ENCODE measurements around the gene C2CD3.

Gene C2CD3

DNA sequence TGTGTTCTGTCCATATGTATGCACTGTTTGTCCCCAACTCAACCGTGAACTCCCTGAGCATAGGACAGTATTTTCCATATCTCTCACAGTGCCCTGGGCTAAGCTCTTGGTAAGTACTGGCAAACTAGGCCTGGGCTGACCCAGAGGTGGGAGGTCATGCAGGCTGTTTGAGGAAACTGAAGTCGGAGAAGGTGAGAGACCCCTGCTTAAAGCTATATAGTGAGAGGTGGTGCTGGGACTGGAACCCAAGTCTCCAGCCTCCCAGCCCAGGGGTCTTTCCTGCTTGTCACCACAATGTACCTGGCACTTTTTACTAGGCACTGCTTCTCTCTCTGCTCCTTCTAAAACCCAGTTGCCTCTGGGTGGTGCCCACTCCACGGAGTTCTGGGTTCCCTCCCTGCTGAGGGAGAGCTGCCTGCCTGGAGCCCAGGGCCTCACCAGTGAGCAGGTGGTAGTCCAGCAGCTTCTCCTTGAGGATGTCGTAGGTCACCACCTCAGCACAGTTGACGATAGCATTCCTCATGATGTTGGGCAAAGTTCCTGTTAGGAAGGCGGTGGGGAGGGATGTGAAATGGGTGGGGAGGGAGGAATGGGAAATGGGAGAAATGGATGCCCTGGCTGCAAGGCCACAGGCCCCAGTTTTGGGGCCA lies 166.6 kb downstream of the C2CD3 start:
- Histone ChIP-seq H3K36me3 (replicated peaks) (no peaks in the 10 kb centered on the region), H3K27me3 (replicated peaks) (no peaks in the 10 kb centered on the region), H3K27ac (no peak overlapping the region), H3K4me3 (ENCODE audit: low read depth, low read length) (no peak overlapping the region)
- in situ Hi-C loops (cut with HindIII; ENCODE audit: low pct_ligation_motif_present, low sequenced_read_pairs) = no loop called here
- DNase-seq = no peak
- TF ChIP-seq, protein P1, sequence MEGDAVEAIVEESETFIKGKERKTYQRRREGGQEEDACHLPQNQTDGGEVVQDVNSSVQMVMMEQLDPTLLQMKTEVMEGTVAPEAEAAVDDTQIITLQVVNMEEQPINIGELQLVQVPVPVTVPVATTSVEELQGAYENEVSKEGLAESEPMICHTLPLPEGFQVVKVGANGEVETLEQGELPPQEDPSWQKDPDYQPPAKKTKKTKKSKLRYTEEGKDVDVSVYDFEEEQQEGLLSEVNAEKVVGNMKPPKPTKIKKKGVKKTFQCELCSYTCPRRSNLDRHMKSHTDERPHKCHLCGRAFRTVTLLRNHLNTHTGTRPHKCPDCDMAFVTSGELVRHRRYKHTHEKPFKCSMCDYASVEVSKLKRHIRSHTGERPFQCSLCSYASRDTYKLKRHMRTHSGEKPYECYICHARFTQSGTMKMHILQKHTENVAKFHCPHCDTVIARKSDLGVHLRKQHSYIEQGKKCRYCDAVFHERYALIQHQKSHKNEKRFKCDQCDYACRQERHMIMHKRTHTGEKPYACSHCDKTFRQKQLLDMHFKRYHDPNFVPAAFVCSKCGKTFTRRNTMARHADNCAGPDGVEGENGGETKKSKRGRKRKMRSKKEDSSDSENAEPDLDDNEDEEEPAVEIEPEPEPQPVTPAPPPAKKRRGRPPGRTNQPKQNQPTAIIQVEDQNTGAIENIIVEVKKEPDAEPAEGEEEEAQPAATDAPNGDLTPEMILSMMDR (IDR thresholded peaks at IDR 0.05; ENCODE audit: low read depth, low read length, missing control alignments) = no peak

DNA sequence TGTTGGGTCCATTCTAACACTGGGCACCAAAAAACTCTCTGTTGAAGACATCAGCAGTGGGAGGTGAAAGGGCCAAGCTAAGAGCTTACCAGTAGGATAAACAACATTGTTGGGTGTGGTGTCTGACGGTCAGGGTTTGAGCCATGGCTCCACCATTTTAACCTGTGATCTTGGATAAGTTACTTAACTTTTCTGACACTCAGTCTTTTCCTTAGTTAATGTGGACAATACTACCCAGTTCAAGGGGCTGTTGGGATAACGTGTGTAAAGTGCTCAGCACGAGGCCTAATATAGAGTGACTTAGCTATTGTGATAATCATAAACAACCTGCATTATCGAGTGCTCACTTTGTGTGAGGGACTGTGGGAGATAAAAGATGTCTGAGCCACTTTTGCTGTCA lies 168.0 kb downstream of the C2CD3 start:
- TF ChIP-seq, protein P1 (IDR thresholded peaks at IDR 0.05; ENCODE audit: low read depth, low read length, missing control alignments) = no peak
- in situ Hi-C loops (cut with HindIII; ENCODE audit: low pct_ligation_motif_present, low sequenced_read_pairs) = no loop called here
- Histone ChIP-seq H3K27me3 (replicated peaks) (no peaks in the 10 kb centered on the region), H3K4me3 (ENCODE audit: low read depth, low read length) (no peak overlapping the region), H3K27ac (no peak overlapping the region), H3K36me3 (replicated peaks) (no peaks in the 10 kb centered on the region)
- DNase-seq = no peak

DNA sequence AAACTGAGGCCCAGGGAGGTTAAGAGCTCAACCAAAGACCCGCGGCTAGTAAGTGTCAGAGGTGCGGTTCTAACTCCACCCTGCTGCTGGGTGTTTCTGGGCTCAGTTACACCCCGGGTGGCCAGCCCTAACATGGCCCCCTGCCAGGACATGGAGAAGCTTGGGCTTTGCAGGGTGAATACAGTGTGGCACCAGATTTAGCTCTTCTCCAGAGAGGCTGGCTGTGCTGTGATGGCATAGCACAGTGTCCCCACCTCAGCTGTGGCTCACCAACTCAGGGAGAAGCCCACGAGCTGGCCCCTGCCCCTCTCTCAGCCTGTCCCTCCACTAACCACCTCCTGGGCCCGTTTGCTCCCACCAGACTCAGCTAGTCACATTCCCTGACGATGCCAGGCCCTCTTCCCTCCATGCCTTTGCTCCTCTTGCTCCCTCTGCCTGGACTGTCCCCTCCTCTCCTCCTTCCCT lies 168.9 kb downstream of the C2CD3 start:
- no peak overlapping the region for H3K27ac ChIP-seq
- H3K27me3 ChIP-seq (replicated peaks) = no peaks in the 10 kb centered on the region
- in situ Hi-C loops (cut with HindIII; ENCODE audit: low pct_ligation_motif_present, low sequenced_read_pairs) = no loop called here
- no peak overlapping the region for H3K4me3 ChIP-seq (ENCODE audit: low read depth, low read length)
- DNase-seq = no peak
- TF ChIP-seq, protein P1 (IDR thresholded peaks at IDR 0.05; ENCODE audit: low read depth, low read length, missing control alignments) = no peak
- H3K36me3 ChIP-seq (replicated peaks) = no peaks in the 10 kb centered on the region

DNA sequence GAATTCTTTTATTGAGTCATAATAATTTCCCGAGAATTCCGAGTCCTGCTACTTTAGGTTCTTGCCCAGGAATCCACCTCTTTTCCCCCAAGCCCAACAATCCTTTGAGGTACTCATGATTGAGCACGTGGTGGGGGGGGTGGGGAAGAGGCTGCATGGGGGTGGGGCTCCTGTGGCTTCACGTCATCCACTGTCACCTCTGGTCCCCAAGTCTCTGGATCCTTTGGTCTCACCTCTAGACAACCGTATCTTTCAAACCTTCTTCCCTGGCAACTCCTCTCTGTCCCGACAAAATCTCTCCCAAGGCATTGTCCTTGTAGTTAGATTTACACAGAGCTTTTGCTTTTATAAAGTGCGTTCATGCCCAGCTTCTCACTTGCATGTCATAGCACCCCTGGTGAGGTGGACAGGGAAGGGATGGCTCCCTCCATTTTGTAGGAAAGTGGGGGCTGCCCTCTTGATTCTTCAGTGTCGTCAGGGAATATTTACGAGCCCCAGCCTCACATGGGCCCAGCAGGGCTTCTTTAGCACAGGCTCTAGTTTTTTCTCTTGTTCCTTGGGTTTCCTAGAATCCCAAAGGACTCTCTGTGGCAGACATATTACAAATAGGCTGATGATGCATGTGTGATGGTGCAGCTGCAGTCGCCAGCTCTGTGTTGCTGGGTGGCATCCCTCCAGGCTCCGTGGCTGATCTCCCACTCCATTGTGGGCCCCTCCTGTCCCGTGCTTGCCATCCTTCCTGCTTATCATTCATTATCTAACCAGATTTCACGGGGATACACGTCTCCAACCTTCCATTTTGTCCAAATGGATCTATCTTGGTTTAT lies 170.3 kb downstream of the C2CD3 start:
- TF ChIP-seq, protein P1 (IDR thresholded peaks at IDR 0.05; ENCODE audit: low read depth, low read length, missing control alignments) = no peak
- no peak overlapping the region for H3K4me3 ChIP-seq (ENCODE audit: low read depth, low read length)
- in situ Hi-C loops (cut with HindIII; ENCODE audit: low pct_ligation_motif_present, low sequenced_read_pairs) = no loop called here
- H3K36me3 ChIP-seq (replicated peaks) = no peaks in the 10 kb centered on the region
- H3K27ac ChIP-seq = no peak overlapping the region
- no peaks in the 10 kb centered on the region for H3K27me3 ChIP-seq (replicated peaks)
- DNase-seq = no peak

DNA sequence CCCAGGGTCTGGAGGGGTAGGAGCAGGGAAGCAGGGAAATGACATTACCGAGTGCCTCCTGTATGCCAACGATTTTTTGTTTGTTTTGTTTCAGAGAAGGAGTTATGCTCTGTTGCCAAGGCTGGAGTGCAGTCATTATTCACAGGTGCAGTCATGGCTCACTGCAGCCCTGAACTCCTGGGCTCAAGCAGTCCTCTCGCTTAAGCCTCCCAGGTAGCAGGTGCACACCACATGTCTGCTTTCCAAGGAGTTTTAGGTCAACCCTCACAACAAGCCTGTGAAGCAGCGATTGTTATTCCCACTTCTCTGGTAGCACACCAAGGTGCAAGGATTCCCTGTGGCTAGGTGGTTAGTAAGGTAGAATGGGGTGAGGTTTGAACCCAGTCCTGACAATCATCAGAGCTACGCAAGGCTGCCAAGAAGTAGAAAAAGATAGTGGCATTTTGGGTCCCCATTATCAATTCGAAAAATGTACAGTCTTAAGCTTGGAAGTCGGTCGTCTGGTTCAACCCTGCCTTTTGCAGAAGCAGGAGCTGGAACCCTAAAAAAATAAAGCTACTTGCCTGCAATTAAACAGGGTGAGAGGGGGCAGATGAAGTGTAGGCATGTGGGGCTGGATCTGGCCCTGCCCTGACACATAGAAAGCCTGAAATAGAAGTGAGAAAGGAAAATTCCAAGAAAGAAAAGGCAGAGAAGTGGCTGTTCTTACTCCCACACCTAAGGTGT lies 171.1 kb downstream of the C2CD3 start:
- no peaks in the 10 kb centered on the region for H3K36me3 ChIP-seq (replicated peaks)
- no peak for DNase-seq
- no peak overlapping the region for H3K4me3 ChIP-seq (ENCODE audit: low read depth, low read length)
- in situ Hi-C loops (cut with HindIII; ENCODE audit: low pct_ligation_motif_present, low sequenced_read_pairs) = no loop called here
- no peaks in the 10 kb centered on the region for H3K27me3 ChIP-seq (replicated peaks)
- TF ChIP-seq, protein P1 (IDR thresholded peaks at IDR 0.05; ENCODE audit: low read depth, low read length, missing control alignments) = no peak
- H3K27ac ChIP-seq = no peak overlapping the region
